ENCODE measurements around the gene ATF6.

Gene ATF6

DNA sequence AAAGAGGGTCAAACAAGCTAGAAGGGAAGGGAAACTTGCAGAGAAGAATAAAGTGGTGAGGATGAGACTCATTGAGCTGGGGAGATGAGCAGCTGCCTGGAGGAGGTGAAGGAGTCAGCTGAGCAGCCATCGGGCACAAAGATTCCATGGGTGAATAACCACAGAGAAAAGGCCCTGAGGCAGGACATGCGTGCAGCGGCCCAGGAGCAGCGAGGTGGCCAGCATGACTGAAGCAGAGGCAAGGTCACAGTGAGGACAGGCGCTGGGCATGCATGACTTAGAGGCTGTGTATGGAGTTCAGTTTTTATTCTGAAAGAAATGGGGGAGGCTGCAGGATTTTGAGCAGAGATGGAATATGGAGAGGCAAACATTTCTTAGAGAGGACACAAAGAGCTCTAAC is 232.7 kb downstream of the ATF6 start:
- TF ChIP-seq CTCF (conservative IDR thresholded peaks at IDR 0.05) (no peak), ZFX (IDR thresholded peaks at IDR 0.05) (no peak)
- no peak overlapping the region for H3K27ac ChIP-seq

- H3K27ac ChIP-seq: no peak overlapping the region
- no peak for TF ChIP-seq CTCF (conservative IDR thresholded peaks at IDR 0.05)
- no peak for TF ChIP-seq ZFX (IDR thresholded peaks at IDR 0.05)
Observed at GRCh38 chr1:161999301-162000052, 233.4 kb downstream of the ATF6 start.

DNA sequence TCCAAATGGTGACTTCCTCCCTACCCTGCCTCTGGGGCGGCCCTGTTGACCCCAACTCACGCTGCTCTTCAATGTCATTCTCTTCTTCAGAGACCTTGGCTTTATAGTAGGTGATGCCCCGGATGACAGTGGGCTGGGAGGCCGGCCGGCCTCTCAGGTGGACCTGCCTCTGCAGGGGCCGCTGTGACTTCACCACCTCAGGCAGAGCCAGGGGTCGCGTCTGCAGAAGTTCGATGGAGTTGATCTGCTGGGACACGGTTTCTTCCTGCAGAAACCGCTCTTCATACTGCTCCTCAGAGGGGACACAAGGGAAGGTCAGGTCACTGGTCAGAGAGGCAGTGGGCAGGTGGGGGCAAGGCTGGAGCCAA is 233.9 kb downstream of the ATF6 start:
- no peak overlapping the region for H3K27ac ChIP-seq
- TF ChIP-seq CTCF (conservative IDR thresholded peaks at IDR 0.05) (no peak), ZFX (IDR thresholded peaks at IDR 0.05) (no peak)

DNA sequence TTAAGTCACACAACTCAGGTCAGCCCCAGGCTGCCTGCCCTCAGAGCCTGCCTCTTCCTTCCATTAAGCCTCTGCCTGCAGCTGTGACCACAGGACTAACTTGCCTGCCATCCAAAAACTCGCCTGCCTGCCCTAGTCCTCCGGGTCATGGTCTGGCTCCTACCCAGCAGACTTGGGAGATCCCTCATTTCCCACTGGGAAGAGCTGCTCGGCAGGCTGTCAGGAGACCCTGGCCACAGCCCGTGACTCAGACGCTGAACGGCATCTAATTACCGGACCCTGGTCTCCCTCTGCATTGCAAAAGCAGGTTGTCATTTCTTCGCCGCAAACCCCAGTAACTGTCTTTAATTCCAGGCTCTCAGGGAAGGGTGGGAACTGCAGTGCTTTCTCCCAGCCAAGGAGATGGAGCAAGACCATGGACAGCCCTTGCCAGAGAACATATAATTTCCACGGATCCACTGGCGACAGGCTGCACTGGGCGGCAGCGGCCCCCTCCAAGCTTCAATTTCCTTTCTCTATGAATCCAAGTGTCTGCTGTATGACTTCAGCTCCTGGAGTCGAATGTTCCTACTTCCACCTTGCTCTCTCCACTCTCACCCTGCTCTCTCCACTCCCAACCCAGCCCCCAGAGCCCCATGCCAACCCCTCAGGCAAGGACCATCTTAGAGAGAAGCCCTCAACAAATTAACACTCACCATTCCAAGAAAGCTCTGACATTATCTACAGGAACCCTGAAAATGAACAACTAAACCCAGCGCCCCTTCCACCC is 237.1 kb downstream of the ATF6 start:
- TF ChIP-seq ZFX (IDR thresholded peaks at IDR 0.05) (no peak), CTCF (conservative IDR thresholded peaks at IDR 0.05) (no peak)
- no peak overlapping the region for H3K27ac ChIP-seq

DNA sequence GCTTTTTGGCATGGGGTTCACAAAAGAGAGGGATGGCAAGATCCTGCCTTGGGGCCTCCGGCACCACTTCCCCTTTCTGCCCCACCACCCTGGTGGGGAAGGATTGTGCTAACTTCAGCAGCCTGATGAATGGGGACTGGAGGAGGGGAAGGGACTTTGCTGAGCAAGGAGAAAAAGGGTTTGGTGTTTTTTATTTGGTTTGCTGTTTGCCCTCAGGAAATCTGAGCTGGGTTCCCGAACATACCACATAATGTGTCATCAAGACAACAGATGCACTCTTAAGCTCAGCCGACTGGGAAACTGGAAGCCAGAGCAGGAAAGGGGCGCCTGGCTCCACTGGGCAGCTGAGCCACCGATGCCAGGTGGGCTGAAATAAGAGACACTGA is 237.7 kb downstream of the ATF6 start:
- TF ChIP-seq CTCF (conservative IDR thresholded peaks at IDR 0.05) (no peak), ZFX (IDR thresholded peaks at IDR 0.05) (no peak)
- H3K27ac ChIP-seq: no peak overlapping the region

GRCh38 chr1:162004441-162004950 is 238.4 kb downstream of the ATF6 start:
- TF ChIP-seq ZFX (IDR thresholded peaks at IDR 0.05): no peak
- no peak for TF ChIP-seq CTCF (conservative IDR thresholded peaks at IDR 0.05)
- H3K27ac ChIP-seq: no peak overlapping the region

DNA sequence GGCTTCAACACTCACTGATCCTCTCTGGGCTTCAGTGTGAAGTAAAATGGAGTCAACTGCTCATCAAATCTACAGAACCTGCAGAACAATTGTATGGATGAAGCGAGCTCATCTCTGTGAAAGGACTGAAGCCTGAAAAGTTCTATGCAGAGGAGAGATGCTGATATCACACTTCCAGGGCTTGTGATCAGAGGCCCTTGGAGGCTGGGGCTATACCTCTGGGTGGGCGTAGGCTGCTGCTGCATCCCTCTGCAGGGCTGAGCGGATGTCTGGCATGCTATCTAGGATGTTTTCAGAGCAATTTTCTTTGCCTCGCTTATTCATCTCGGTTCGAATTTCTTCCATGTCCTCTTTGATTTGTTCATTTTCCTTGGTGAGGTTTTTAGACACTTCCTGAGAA is 240.0 kb downstream of the ATF6 start:
- TF ChIP-seq ZFX (IDR thresholded peaks at IDR 0.05): no peak
- TF ChIP-seq CTCF (conservative IDR thresholded peaks at IDR 0.05): no peak
- no peak overlapping the region for H3K27ac ChIP-seq

Data from C4-2B (cell line).